Measurements from ENCODE around the gene GLCCI1. TPM values are rescaled to one million over a fixed set of nuclear protein-coding genes. Genes with fewer than 3 reads are reported as not detected.

GLCCI1 gene
- polyA plus RNA-seq, 1 donor from 2014 or later: 37.2 TPM

DNA sequence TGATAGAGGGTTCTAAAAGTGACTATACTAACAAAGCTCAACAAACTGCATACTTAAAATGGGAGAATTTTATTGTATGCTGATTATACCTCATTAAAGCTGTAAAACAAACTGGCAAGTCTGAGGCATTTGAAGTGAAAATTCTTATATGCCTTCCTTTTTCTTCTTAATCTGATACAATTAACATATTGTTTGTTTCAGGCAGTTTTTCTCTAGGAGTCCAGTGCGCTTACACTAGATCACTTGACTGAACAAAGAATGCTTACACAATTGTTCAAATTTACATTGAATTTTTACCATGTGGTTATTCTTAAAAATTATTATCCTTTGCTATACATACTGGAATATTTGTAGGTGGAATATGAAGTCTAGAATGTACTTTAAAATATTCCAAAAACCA is 89.0 kb downstream of the GLCCI1 start:
- no peak overlapping the region for H3K27ac ChIP-seq (ENCODE audit: low read length)
- H3K4me3 ChIP-seq (ENCODE audit: low read length): no peak overlapping the region
- no peak overlapping the region for H3K4me2 ChIP-seq (ENCODE audit: low read length)
- H3K9me3 ChIP-seq (ENCODE audit: low read length): no peaks in the 10 kb centered on the region
- H2AFZ ChIP-seq (ENCODE audit: low read depth, low read length): no peak overlapping the region
- H3K27me3 ChIP-seq (ENCODE audit: insufficient read depth, low read depth, low read length): no peaks in the 10 kb centered on the region
- no peaks in the 10 kb centered on the region for H4K20me1 ChIP-seq (ENCODE audit: insufficient read depth)
- H3K9ac ChIP-seq (ENCODE audit: low read length): no peak overlapping the region
- TF ChIP-seq TAF1 (IDR thresholded peaks at IDR 0.05; ENCODE audit: low read depth) (no peak), SMC3 (conservative IDR thresholded peaks at IDR 0.05; ENCODE audit: poor library complexity) (no peak), MXI1 (conservative IDR thresholded peaks at IDR 0.05; ENCODE audit: poor library complexity, severe bottlenecking) (no peak), EZH2 (IDR thresholded peaks at IDR 0.05; ENCODE audit: borderline replicate concordance, insufficient read depth, low read length, poor library complexity, severe bottlenecking) (no peak), EP300 (conservative IDR thresholded peaks at IDR 0.05; ENCODE audit: poor library complexity, severe bottlenecking) (no peak), POLR2AphosphoS5 (IDR thresholded peaks at IDR 0.05) (no peak), RAD21 (conservative IDR thresholded peaks at IDR 0.05) (no peak)
- TF ChIP-seq, protein P1, sequence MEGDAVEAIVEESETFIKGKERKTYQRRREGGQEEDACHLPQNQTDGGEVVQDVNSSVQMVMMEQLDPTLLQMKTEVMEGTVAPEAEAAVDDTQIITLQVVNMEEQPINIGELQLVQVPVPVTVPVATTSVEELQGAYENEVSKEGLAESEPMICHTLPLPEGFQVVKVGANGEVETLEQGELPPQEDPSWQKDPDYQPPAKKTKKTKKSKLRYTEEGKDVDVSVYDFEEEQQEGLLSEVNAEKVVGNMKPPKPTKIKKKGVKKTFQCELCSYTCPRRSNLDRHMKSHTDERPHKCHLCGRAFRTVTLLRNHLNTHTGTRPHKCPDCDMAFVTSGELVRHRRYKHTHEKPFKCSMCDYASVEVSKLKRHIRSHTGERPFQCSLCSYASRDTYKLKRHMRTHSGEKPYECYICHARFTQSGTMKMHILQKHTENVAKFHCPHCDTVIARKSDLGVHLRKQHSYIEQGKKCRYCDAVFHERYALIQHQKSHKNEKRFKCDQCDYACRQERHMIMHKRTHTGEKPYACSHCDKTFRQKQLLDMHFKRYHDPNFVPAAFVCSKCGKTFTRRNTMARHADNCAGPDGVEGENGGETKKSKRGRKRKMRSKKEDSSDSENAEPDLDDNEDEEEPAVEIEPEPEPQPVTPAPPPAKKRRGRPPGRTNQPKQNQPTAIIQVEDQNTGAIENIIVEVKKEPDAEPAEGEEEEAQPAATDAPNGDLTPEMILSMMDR (IDR thresholded peaks at IDR 0.05; ENCODE audit: poor library complexity, severe bottlenecking): no peak
- TF ChIP-seq, protein P2, sequence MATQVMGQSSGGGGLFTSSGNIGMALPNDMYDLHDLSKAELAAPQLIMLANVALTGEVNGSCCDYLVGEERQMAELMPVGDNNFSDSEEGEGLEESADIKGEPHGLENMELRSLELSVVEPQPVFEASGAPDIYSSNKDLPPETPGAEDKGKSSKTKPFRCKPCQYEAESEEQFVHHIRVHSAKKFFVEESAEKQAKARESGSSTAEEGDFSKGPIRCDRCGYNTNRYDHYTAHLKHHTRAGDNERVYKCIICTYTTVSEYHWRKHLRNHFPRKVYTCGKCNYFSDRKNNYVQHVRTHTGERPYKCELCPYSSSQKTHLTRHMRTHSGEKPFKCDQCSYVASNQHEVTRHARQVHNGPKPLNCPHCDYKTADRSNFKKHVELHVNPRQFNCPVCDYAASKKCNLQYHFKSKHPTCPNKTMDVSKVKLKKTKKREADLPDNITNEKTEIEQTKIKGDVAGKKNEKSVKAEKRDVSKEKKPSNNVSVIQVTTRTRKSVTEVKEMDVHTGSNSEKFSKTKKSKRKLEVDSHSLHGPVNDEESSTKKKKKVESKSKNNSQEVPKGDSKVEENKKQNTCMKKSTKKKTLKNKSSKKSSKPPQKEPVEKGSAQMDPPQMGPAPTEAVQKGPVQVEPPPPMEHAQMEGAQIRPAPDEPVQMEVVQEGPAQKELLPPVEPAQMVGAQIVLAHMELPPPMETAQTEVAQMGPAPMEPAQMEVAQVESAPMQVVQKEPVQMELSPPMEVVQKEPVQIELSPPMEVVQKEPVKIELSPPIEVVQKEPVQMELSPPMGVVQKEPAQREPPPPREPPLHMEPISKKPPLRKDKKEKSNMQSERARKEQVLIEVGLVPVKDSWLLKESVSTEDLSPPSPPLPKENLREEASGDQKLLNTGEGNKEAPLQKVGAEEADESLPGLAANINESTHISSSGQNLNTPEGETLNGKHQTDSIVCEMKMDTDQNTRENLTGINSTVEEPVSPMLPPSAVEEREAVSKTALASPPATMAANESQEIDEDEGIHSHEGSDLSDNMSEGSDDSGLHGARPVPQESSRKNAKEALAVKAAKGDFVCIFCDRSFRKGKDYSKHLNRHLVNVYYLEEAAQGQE (IDR thresholded peaks at IDR 0.05; ENCODE audit: borderline replicate concordance): no peak
- H3K79me2 ChIP-seq (replicated peaks; ENCODE audit: insufficient read depth, low read length): no peaks in the 10 kb centered on the region
- peaks cover 3% of the 10 kb centered on the region for H3K36me3 ChIP-seq (ENCODE audit: insufficient read depth, low read length)
- no peaks in the 10 kb centered on the region for H3F3A ChIP-seq (ENCODE audit: insufficient read depth, low read length, poor library complexity, severe bottlenecking)
- no peaks in the 10 kb centered on the region for H3K9me2 ChIP-seq (ENCODE audit: insufficient read depth, low read length)

DNA sequence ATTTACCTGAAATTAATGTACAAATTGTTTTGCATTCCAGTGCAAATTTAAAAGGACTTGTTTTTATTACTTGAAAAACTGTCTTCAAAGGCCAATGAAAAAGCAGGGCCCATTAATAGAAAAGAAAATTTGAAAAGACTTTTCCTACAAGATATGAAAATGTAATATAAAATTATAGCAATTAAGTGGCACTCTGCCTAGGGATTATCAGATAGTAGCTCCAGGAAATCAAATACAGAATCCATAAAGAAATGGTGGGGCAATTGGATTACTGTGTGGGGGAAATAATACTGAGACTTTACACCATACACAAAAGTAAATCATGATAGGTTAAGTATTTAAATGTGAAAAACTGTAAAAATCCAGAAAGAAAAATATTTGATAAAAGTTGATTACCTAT is 89.7 kb downstream of the GLCCI1 start:
- no peak overlapping the region for H3K4me2 ChIP-seq (ENCODE audit: low read length)

More for the DNA sequence above, 89.7 kb downstream of the GLCCI1 start:
- TF ChIP-seq MXI1 (conservative IDR thresholded peaks at IDR 0.05; ENCODE audit: poor library complexity, severe bottlenecking) (no peak), EP300 (conservative IDR thresholded peaks at IDR 0.05; ENCODE audit: poor library complexity, severe bottlenecking) (no peak), SMC3 (conservative IDR thresholded peaks at IDR 0.05; ENCODE audit: poor library complexity) (no peak), EZH2 (IDR thresholded peaks at IDR 0.05; ENCODE audit: borderline replicate concordance, insufficient read depth, low read length, poor library complexity, severe bottlenecking) (no peak), POLR2AphosphoS5 (IDR thresholded peaks at IDR 0.05) (no peak), TAF1 (IDR thresholded peaks at IDR 0.05; ENCODE audit: low read depth) (no peak), RAD21 (conservative IDR thresholded peaks at IDR 0.05) (no peak)
- TF ChIP-seq, protein P2 (IDR thresholded peaks at IDR 0.05; ENCODE audit: borderline replicate concordance): no peak
- TF ChIP-seq, protein P1 (IDR thresholded peaks at IDR 0.05; ENCODE audit: poor library complexity, severe bottlenecking): no peak
- H3K9me2 ChIP-seq (ENCODE audit: insufficient read depth, low read length): no peaks in the 10 kb centered on the region
- H3K9ac ChIP-seq (ENCODE audit: low read length): no peak overlapping the region
- no peak overlapping the region for H2AFZ ChIP-seq (ENCODE audit: low read depth, low read length)
- no peak overlapping the region for H3K27ac ChIP-seq (ENCODE audit: low read length)
- H3F3A ChIP-seq (ENCODE audit: insufficient read depth, low read length, poor library complexity, severe bottlenecking): no peaks in the 10 kb centered on the region
- H3K9me3 ChIP-seq (ENCODE audit: low read length): no peaks in the 10 kb centered on the region
- no peaks in the 10 kb centered on the region for H3K27me3 ChIP-seq (ENCODE audit: insufficient read depth, low read depth, low read length)
- H3K4me3 ChIP-seq (ENCODE audit: low read length): no peak overlapping the region
- H3K79me2 ChIP-seq (replicated peaks; ENCODE audit: insufficient read depth, low read length): no peaks in the 10 kb centered on the region
- H4K20me1 ChIP-seq (ENCODE audit: insufficient read depth): no peaks in the 10 kb centered on the region
- H3K36me3 ChIP-seq (ENCODE audit: insufficient read depth, low read length): peaks cover 3% of the 10 kb centered on the region
